ENCODE data around the gene MT1A. TPM values are rescaled to one million over a fixed set of nuclear protein-coding genes. Genes with fewer than 3 reads are reported as not detected.
"Not testable (repeated sequence)": the region's sequence is repeated elsewhere in the genome, so short reads cannot be mapped to it uniquely, and the experiment has no call there.

The MT1A gene
- total and polyA plus RNA-seq, 3 donors from 2014 or later, result 10.6 TPM; not detected in 2

DNA sequence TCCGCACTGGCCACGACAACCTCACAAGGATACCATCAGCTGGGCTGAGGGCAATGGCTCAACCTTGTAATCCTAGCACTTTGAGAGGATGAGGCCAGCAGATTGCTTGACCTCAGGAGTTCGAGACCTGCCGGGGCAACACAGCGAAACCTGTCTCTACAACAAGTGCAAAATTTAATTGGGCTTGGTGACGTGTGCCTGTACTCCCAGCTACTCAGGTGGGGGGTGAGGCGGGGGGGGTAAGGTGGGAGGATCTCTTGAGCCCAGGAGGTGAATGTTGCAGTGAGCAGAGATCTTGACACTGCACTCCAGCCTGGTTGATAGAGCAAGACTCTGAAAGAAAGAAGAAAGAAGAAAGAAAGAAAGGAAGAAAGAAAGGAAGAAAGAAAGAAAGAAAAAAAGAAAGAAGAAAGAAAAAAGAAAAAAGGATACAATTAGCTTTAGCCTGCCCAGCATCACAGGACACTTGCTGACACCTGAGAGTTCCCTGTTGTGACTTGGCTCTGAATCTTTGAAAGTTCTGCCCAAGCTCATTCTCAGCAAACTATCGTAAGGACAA is 18.0 kb upstream of the MT1A start:
- TF ChIP-seq, protein P1, sequence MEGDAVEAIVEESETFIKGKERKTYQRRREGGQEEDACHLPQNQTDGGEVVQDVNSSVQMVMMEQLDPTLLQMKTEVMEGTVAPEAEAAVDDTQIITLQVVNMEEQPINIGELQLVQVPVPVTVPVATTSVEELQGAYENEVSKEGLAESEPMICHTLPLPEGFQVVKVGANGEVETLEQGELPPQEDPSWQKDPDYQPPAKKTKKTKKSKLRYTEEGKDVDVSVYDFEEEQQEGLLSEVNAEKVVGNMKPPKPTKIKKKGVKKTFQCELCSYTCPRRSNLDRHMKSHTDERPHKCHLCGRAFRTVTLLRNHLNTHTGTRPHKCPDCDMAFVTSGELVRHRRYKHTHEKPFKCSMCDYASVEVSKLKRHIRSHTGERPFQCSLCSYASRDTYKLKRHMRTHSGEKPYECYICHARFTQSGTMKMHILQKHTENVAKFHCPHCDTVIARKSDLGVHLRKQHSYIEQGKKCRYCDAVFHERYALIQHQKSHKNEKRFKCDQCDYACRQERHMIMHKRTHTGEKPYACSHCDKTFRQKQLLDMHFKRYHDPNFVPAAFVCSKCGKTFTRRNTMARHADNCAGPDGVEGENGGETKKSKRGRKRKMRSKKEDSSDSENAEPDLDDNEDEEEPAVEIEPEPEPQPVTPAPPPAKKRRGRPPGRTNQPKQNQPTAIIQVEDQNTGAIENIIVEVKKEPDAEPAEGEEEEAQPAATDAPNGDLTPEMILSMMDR (IDR thresholded peaks at IDR 0.05), result no peak
- no peak for TF ChIP-seq POLR2A (IDR thresholded peaks at IDR 0.05)
- 87 to 93% methylated on average over 7 to 8 of the region's 8 CpGs for WGBS, 2 donors

GRCh38 chr16:56621665-56622445 is 16.6 kb upstream of the MT1A start:
- intact Hi-C loops (cut with DNase I; ENCODE audit: low total_unique reads); H3K4me3 ChIP-seq; H3K27me3 ChIP-seq; H3K36me3 ChIP-seq (ENCODE audit: low read depth, missing control alignments); H3K9me3 ChIP-seq; H3K27ac ChIP-seq; DNase-seq; H3K4me1 ChIP-seq: not testable (repeated sequence)
- WGBS, 2 donors, result 75 to 80% methylated on average over 4 of the region's 4 CpGs

More for the DNA sequence above, 18.0 kb upstream of the MT1A start:
- Histone ChIP-seq H3K27me3 (no peaks in the 10 kb centered on the region), H3K9me3 (no peaks in the 10 kb centered on the region), H3K27ac (no peak overlapping the region), H3K4me3 (no peak overlapping the region), H3K36me3 (ENCODE audit: low read depth, missing control alignments) (no peaks in the 10 kb centered on the region), H3K4me1 (peaks cover 6% of the 10 kb centered on the region)
- intact Hi-C loops (cut with DNase I; ENCODE audit: low total_unique reads), result no loop called here
- no peak for DNase-seq

GRCh38 chr16:56623184-56623583 is 15.3 kb upstream of the MT1A start:
- intact Hi-C loops (cut with DNase I; ENCODE audit: low total_unique reads); H3K4me3 ChIP-seq; H3K36me3 ChIP-seq (ENCODE audit: low read depth, missing control alignments); H3K27me3 ChIP-seq; DNase-seq; H3K9me3 ChIP-seq; H3K27ac ChIP-seq; H3K4me1 ChIP-seq: not testable (repeated sequence)
- 93 to 95% methylated on average over 5 of the region's 5 CpGs for WGBS, 2 donors

GRCh38 chr16:56623637-56624036 is 14.8 kb upstream of the MT1A start:
- intact Hi-C loops (cut with DNase I; ENCODE audit: low total_unique reads), result no loop called here
- no peak for DNase-seq
- TF ChIP-seq, protein P1 (IDR thresholded peaks at IDR 0.05), result no peak
- no peak for TF ChIP-seq POLR2A (IDR thresholded peaks at IDR 0.05)
- Histone ChIP-seq H3K27me3 (no peaks in the 10 kb centered on the region), H3K27ac (no peak overlapping the region), H3K36me3 (ENCODE audit: low read depth, missing control alignments) (no peaks in the 10 kb centered on the region), H3K4me3 (no peak overlapping the region), H3K9me3 (no peaks in the 10 kb centered on the region), H3K4me1 (no peaks in the 10 kb centered on the region)
- WGBS, 2 donors, result 97 to 100% methylated on average over 2 of the region's 2 CpGs

DNA sequence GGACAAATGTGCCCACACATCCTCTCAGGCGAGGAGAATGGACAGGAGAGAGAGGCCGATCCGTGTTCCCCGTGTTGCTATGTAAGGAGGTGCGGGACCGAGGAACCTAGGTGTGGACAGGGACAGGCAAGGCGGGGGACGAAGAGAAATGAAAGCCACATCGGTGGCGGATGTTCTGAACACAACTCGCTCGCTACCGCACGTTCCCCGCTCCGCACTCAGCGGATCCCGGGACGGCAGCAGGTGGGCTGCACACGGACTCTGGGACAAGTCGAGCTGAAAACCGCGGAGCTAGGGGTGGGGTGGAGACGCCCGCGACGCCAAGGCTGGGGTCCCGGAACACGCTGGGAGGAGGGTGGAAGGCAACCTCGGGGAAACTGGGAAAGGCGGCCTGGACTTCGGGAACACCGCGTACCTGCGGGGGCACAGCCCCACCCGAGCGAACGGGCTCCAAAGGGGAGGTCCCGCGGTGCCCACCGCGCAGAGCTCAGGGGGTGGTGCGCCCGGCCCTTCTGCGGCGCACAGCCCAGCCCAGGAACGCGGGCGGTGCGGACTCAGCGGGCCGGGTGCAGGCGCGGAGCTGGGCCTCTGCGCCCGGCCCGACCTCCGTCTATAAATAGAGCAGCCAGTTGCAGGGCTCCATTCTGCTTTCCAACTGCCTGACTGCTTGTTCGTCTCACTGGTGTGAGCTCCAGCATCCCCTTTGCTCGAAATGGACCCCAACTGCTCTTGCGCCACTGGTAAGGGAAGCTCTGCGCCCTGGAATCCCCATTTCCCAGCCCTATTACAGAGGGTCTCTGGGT is 13.1 kb upstream of the MT1A start, which contains the start of gene MT1E:
TSS of gene MT1E (plus strand) at position 642 of the 803 bp plus-strand sequence. CDS start at position 713, 71 bp downstream.
- no peaks in the 10 kb centered on the region for H3K9me3 ChIP-seq
- H3K4me1 ChIP-seq, result no peaks in the 10 kb centered on the region
- H3K27me3 ChIP-seq, result no peaks in the 10 kb centered on the region
- H3K27ac ChIP-seq, result peak within 1 kb of the TSS; percentile 44 to 84
- 3 to 4% methylated on average over 33 to 62 of the region's 62 CpGs for WGBS, 2 donors
- H3K36me3 ChIP-seq (ENCODE audit: low read depth, missing control alignments), result no peaks in the 10 kb centered on the region
- intact Hi-C loops (cut with DNase I; ENCODE audit: low total_unique reads), result no loop called here
- peak; percentile 54 for DNase-seq
- TF ChIP-seq POLR2A (IDR thresholded peaks at IDR 0.05), result no peak
- TF ChIP-seq, protein P1 (IDR thresholded peaks at IDR 0.05), result no peak
- peak within 1 kb of the TSS; percentile 49 to 66 for H3K4me3 ChIP-seq
